ENCODE measurements around the gene TNXB.

Gene TNXB

DNA sequence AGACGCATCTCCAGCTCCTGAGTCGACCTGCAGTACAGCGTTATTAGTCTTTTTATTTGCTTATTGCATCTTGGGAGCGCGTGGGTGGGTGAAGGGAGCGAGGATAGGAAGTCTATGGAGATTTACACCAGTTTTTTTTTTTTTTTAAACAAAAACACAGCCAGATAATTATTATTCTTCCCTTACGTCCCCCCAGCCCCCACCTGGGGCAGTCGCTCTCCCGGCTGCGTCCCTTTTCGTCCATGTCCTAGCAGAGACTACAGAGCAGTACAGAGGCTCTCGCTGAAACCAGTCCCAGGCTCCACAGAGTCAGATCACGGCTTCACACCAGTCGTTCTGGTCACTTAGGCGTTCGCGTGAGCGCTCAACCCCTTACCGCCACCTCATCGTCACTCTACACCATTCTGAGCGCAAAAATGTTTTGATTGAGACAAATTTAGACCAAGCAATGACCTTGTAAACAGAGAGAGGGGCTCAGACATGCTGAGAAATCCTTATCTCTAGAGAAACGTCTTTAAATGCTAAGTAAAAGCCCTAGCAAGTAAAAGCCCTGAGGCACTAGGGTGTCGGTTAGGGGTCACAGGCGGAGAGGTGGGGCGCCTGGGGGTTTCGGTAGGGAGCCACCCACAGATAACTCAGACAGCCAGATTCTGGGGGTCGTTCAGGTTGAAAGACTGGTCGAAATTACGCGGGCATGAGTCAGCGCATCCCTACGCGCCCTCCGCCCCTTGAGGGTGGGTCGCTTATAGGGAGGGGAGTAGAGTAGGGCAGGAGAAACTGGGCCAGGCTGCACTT, 43.8 kb upstream of the TNXB start:
- TF ChIP-seq, protein P1, sequence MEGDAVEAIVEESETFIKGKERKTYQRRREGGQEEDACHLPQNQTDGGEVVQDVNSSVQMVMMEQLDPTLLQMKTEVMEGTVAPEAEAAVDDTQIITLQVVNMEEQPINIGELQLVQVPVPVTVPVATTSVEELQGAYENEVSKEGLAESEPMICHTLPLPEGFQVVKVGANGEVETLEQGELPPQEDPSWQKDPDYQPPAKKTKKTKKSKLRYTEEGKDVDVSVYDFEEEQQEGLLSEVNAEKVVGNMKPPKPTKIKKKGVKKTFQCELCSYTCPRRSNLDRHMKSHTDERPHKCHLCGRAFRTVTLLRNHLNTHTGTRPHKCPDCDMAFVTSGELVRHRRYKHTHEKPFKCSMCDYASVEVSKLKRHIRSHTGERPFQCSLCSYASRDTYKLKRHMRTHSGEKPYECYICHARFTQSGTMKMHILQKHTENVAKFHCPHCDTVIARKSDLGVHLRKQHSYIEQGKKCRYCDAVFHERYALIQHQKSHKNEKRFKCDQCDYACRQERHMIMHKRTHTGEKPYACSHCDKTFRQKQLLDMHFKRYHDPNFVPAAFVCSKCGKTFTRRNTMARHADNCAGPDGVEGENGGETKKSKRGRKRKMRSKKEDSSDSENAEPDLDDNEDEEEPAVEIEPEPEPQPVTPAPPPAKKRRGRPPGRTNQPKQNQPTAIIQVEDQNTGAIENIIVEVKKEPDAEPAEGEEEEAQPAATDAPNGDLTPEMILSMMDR (IDR thresholded peaks at IDR 0.05): no peak

GRCh38 chr6:32151863-32152768, 43.0 kb upstream of the TNXB start, which contains the start of gene PRRT1:
PRRT1 (minus strand) TSS chr6:32151939; CDS start chr6:32151827, 112 bp downstream.
- TF ChIP-seq, protein P1 (IDR thresholded peaks at IDR 0.05): no peak

DNA sequence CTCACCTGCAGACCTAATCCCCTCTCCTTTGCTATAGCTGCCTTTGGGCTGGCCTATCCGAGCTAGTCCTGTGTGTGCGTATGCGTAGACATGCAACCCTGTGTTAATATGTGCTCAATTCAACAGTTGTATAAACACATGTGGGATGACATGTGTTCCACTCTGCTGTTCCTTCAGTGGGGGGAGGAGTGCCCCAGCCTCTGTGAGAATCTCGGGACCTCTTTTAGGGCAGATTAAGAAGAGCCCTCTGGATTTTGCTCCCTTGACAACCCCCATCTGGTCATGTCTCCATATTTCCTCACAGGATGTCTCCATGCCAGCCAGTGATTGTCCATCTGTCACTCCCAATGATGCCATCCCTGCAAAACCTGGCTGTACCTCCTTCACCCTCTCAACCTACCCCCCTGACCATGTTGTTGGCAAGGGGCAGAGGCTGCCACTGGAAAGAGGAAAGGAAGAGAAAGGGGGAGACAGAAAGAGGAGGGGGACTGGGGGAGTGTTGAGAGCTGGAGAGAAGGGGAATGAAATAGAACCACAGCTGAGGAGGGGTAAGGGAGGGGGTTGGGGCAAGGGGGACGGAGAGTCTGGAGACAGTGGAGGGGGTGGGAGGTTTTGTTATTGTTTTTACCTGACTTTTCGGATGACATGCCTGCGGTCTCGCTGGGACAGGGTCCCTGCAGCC, 42.2 kb upstream of the TNXB start:
- TF ChIP-seq, protein P1 (IDR thresholded peaks at IDR 0.05): no peak

- TF ChIP-seq, protein P1 (IDR thresholded peaks at IDR 0.05): no peak
Measured at GRCh38 chr6:32149932-32150870, 41.1 kb upstream of the TNXB start.

DNA sequence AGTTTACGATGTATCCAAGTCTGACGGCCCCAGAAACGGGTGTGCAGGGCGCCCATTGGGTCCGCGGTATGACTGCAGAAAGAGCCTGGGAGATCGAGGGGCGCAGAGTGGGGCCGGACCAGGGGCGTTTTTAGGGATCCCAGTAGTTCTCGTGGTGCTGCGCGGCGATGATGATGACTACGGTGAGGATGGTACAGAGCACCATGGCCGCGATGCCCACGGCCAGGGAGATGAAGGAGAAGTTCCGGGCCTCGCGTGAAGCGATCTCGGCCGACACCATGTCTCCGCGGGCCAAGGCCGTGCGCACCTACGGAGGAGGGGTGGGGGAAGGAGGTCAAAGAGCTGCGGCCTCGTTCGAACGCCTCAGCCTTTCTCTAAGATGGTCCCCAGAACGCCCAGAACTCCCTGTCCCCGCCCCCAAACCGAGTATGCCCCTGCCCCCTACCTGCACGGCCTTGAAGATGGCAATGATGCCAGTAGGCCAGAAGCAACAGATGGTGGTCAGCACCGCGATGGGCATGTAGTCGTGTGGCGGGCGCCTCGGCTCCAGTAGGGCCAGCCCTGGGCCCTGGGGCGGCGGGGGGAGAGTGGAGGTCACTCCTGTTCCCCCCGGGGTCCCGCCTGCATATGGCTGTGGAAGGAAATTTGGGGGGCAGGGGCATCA, 40.1 kb upstream of the TNXB start:
- TF ChIP-seq, protein P1 (IDR thresholded peaks at IDR 0.05): no peak

- TF ChIP-seq, protein P1 (IDR thresholded peaks at IDR 0.05): no peak
Measured at GRCh38 chr6:32148289-32149091, 39.4 kb upstream of the TNXB start.
